SU-DHL-6 (cell line): ENCODE results near the gene SPTLC2.
A peak's percentile ranks its signal among the peaks of the same experiment; 100 is the strongest.

ENCODE experiments used
- H2AFZ ChIP-seq: fragments of 200-600 bp; sonication (generic); 2 replicates; pipeline ENCODE4 v1.6.1; 2014; ENCODE audit warnings: low read depth, mild to moderate bottlenecking, moderate library complexity, mixed read lengths, antibody characterized with exemption, low read length; ENCODE audit not compliant: severe bottlenecking
- H3F3A ChIP-seq: fragments of 200-600 bp; shearing (Covaris generic); 2 replicates; pipeline ENCODE4 v1.6.0; 2016; ENCODE audit warnings: antibody characterized with exemption, mild to moderate bottlenecking; ENCODE audit not compliant: insufficient read depth
- H3K27ac ChIP-seq: fragments of 200-600 bp; sonication (generic); 2 replicates; pipeline ENCODE4 v1.5.1; 2016; ENCODE audit warnings: low read depth, mild to moderate bottlenecking, low read length, moderate library complexity, mixed read lengths
- H3K27me3 ChIP-seq: fragments of 200-600 bp; sonication (generic), shearing (Covaris generic); 2 replicates; pipeline ENCODE4 v1.6.0; 2014; ENCODE audit warnings: mild to moderate bottlenecking, low read length
- H3K36me3 ChIP-seq: fragments of 200-600 bp; sonication (generic); 2 replicates; pipeline ENCODE4 v1.6.1; 2014; ENCODE audit warnings: mild to moderate bottlenecking, low read length, mixed read lengths
- H3K4me2 ChIP-seq: fragments of 300-600, 200-600 bp; shearing (Covaris generic), sonication (generic); 2 replicates; pipeline ENCODE4 v1.6.0; 2014; ENCODE audit warnings: low read length, low read depth, mild to moderate bottlenecking; ENCODE audit not compliant: poor library complexity, severe bottlenecking
- H3K4me3 ChIP-seq: fragments of 200-600 bp; sonication (generic); 2 replicates; pipeline ENCODE4 v1.5.1; 2014; ENCODE audit warnings: antibody characterized with exemption, low read length, mild to moderate bottlenecking, mixed read lengths; ENCODE audit not compliant: insufficient read depth, poor library complexity, severe bottlenecking
- H3K79me2 ChIP-seq: fragments of 200-600 bp; sonication (generic); 2 replicates; pipeline ENCODE4 v1.6.1; 2014; ENCODE audit warnings: mild to moderate bottlenecking, low read length, moderate library complexity; ENCODE audit not compliant: insufficient read depth
- H3K9ac ChIP-seq: fragments of 200-600 bp; sonication (generic); 2 replicates; pipeline ENCODE4 v1.7.0; 2014; ENCODE audit warnings: mild to moderate bottlenecking, low read length
- H3K9me2 ChIP-seq: fragments of 200-600 bp; sonication (generic); replicated peaks from 2 replicates; pipeline ENCODE4 v1.6.1; 2014; ENCODE audit warnings: low read length; ENCODE audit not compliant: insufficient read depth
- H3K9me3 ChIP-seq: fragments of 200-600 bp; sonication (generic); 2 replicates; pipeline ENCODE4 v1.6.1; 2014; ENCODE audit warnings: low read length, mixed read lengths; ENCODE audit not compliant: insufficient read depth
- H4K20me1 ChIP-seq: fragments of 200-600 bp; sonication (generic); 2 replicates; pipeline ENCODE4 v1.6.1; 2014; ENCODE audit warnings: low read depth, mild to moderate bottlenecking, antibody characterized with exemption, low read length, moderate library complexity, mixed read lengths
- EZH2phosphoT487 ChIP-seq: fragments of 200-600 bp; sonication (generic), shearing (Covaris generic); conservative IDR thresholded peaks from 2 replicates; pipeline ENCODE4 v1.6.1; 2018; ENCODE audit warnings: mild to moderate bottlenecking, antibody characterized with exemption, low read length, moderate library complexity, mixed read lengths
- TF ChIP-seq, protein P1 (sequence below): fragments of 200-600 bp; sonication (generic); IDR thresholded peaks from one replicate; pipeline ENCODE4 v1.5.1; 2017; ENCODE audit warnings: antibody characterized with exemption, mild to moderate bottlenecking, low read length, moderate library complexity; ENCODE audit not compliant: insufficient read depth, poor library complexity, severe bottlenecking

Gene SPTLC2

DNA sequence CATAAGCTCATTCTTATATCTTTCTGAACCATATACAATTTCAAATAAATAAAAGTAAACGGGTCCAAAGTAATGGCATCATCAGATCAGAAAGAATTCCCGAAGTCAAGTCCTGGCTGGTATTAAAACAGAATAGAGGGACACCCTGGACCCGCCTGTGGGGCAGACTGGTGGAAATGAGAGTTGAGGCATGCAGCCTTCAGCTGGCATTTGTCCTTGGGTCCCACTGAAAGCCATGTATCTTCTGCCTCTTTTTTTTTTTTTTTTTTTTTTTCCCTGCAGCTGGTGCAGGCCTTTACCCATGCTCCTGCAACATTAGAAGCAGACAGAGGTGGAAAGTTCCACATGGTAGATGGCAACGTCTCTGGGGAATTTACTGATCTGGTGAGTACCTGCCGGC, 148.6 kb downstream of the SPTLC2 start:
- Histone ChIP-seq H4K20me1 (no peaks in the 10 kb centered on the region), H3K27ac (no peak overlapping the region), H3K9me2 (no peaks in the 10 kb centered on the region), H3F3A (peaks cover 13% of the 10 kb centered on the region), H2AFZ (no peak overlapping the region), H3K79me2 (no peaks in the 10 kb centered on the region), H3K4me3 (no peak overlapping the region), H3K4me2 (no peak overlapping the region), H3K9ac (no peak overlapping the region), H3K36me3 (peaks cover 15% of the 10 kb centered on the region; the same call in 1 of the 2 replicates), H3K27me3 (no peaks in the 10 kb centered on the region), H3K9me3 (no peaks in the 10 kb centered on the region)
- TF ChIP-seq, protein P1, sequence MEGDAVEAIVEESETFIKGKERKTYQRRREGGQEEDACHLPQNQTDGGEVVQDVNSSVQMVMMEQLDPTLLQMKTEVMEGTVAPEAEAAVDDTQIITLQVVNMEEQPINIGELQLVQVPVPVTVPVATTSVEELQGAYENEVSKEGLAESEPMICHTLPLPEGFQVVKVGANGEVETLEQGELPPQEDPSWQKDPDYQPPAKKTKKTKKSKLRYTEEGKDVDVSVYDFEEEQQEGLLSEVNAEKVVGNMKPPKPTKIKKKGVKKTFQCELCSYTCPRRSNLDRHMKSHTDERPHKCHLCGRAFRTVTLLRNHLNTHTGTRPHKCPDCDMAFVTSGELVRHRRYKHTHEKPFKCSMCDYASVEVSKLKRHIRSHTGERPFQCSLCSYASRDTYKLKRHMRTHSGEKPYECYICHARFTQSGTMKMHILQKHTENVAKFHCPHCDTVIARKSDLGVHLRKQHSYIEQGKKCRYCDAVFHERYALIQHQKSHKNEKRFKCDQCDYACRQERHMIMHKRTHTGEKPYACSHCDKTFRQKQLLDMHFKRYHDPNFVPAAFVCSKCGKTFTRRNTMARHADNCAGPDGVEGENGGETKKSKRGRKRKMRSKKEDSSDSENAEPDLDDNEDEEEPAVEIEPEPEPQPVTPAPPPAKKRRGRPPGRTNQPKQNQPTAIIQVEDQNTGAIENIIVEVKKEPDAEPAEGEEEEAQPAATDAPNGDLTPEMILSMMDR: no peak

DNA sequence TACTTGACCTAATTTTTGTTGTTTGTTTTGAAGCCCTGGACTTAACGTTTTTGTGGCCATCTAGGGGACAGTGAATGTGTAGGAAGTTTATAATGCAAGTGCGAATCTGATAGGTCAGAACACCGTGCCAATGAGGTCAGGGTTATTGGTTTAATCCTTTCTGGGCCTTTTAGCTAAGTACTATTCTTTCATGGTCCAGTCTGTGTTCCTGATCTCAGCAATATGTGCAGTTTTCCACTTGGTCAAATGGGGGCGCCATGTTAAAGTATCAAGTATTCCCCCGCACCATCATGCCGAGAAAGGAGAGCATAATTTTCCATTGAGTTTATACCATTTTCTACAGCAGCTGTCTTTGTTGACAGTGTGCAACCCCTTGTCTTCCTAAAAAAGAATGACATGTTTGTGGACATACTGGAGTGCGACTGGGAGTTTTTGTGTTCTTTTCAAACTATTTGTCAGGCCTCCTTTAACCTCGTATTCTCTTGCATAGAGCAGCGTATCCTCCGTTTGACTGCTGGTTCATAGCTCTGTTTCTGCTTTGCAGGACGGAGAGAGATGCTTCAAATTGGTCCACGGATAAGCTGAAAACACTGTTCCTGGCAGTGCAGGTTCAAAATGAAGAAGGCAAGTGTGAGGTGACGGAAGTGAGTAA, 157.2 kb downstream of the SPTLC2 start:
- H3K9me3 ChIP-seq: no peaks in the 10 kb centered on the region
- no peaks in the 10 kb centered on the region for H3K9me2 ChIP-seq
- no peak overlapping the region for H2AFZ ChIP-seq
- H3K9ac ChIP-seq: peak overlapping the region; percentile 90
- peak overlapping the region; percentile 91 for H3K4me3 ChIP-seq
- TF ChIP-seq EZH2phosphoT487: no peak
- TF ChIP-seq, protein P1: peak; percentile 70
- H3K36me3 ChIP-seq: peaks cover 12% of the 10 kb centered on the region
- H3K79me2 ChIP-seq: peaks cover 44% of the 10 kb centered on the region
- H4K20me1 ChIP-seq: peaks cover 9% of the 10 kb centered on the region; the same call in 1 of the 2 replicates
- H3K4me2 ChIP-seq: peak overlapping the region; percentile 87
- peaks cover 9% of the 10 kb centered on the region; the same call in 1 of the 2 replicates for H3F3A ChIP-seq
- no peaks in the 10 kb centered on the region for H3K27me3 ChIP-seq
- H3K27ac ChIP-seq: peak overlapping the region; percentile 82

DNA sequence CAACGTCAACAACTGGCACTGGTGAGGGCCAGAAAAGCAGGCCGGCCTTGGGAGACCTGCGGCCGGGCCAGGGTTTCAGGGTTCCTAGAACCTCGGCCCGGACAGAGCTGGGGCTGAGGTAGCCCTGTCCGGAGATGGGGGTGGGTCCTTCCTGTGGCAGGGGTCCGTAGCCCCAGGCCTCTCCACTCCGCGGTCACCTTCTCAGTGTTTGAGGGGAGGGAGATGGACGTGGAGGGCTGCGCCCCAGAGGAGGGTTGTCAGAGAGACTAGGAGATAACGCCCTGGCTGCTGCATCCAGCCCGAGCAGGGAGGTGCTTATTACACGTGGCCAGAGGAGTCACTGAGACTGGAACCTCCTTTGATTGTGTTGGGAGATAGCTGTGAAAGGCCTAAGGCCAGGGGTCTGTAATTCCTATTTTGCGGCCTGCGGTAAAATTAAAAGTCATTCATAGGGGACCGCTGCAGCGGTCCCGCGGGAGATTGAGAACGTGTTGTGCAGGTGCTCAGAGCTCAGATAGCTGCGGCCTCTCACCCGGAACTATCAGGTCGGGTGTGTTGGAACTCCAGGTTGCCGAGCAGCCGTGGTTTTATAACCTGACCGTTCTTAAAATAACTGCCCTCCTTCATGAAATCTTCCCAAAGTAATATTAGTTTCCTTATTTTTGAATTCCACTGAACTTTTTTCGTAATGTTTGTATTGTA, 158.0 kb downstream of the SPTLC2 start:
- Histone ChIP-seq H3K79me2 (peaks cover 44% of the 10 kb centered on the region), H2AFZ (peak overlapping the region; percentile 96), H3K9me3 (no peaks in the 10 kb centered on the region), H3K9me2 (no peaks in the 10 kb centered on the region), H3K27me3 (no peaks in the 10 kb centered on the region), H3K36me3 (peaks cover 12% of the 10 kb centered on the region), H4K20me1 (peaks cover 9% of the 10 kb centered on the region; the same call in 1 of the 2 replicates), H3K9ac (peak overlapping the region; percentile 90), H3K27ac (peak overlapping the region; percentile 82), H3K4me2 (peak overlapping the region; percentile 87), H3K4me3 (peak overlapping the region; percentile 91), H3F3A (peaks cover 9% of the 10 kb centered on the region; the same call in 1 of the 2 replicates)
- TF ChIP-seq EZH2phosphoT487: no peak
- TF ChIP-seq, protein P1: no peak
